Lung (tissue), 12 donors: ENCODE measurements around the gene SPATA3. TPM values are rescaled to one million over a fixed set of nuclear protein-coding genes. Genes with fewer than 3 reads are reported as not detected.

Experiments
- ATAC-seq: fragments of 200-7000 bp; cut with Tn5 transposase; one replicate; pipeline ENCODE4 v1.9.1; 2020; ENCODE audit warnings: moderate number of reproducible peaks; ENCODE audit not compliant: insufficient read depth, low FRiP score
- DNase-seq, 3 donors: peaks; one replicate each; pipeline ENCODE4 v3.0.0-alpha.2; 2013 to 2017
- H3K27ac ChIP-seq, 2 donors: one replicate each; pipeline ENCODE4 v1.5.1; 2013; ENCODE audit warnings: mild to moderate bottlenecking in 2 of 2, moderate library complexity in 2 of 2, control low read depth in 1 of 2, inconsistent platforms in 1 of 2, low read depth in 1 of 2, low read length in 1 of 2
- H3K27me3 ChIP-seq, 3 donors: one replicate each; pipeline ENCODE4 v1.5.1; 2013; ENCODE audit warnings: low read length in 2 of 3; ENCODE audit not compliant: control insufficient read depth in 3 of 3, insufficient read depth in 3 of 3
- H3K36me3 ChIP-seq, 4 donors: one replicate each; pipeline ENCODE4 v1.5.1; 2013; ENCODE audit warnings: low read length in 4 of 4, mild to moderate bottlenecking in 1 of 4, moderate library complexity in 1 of 4; ENCODE audit not compliant: control insufficient read depth in 4 of 4, insufficient read depth in 4 of 4
- H3K4me1 ChIP-seq, 5 donors: one replicate each; pipeline ENCODE4 v1.5.1; 2013; ENCODE audit warnings: low read length in 5 of 5, mild to moderate bottlenecking in 2 of 5, moderate library complexity in 1 of 5; ENCODE audit not compliant: control insufficient read depth in 5 of 5, insufficient read depth in 5 of 5
- H3K4me3 ChIP-seq: one replicate; pipeline ENCODE4 v1.5.1; 2013; ENCODE audit warnings: mild to moderate bottlenecking, control low read depth, moderate library complexity
- H3K9ac ChIP-seq, 2 donors: one replicate each; pipeline ENCODE4 v1.5.1; 2013; ENCODE audit warnings: low read length in 2 of 2, control low read depth in 1 of 2; ENCODE audit not compliant: insufficient read depth in 1 of 2
- H3K9me3 ChIP-seq, 4 donors: one replicate each; pipeline ENCODE4 v1.5.1; 2013; ENCODE audit warnings: low read length in 3 of 4, mild to moderate bottlenecking in 1 of 4, moderate library complexity in 1 of 4; ENCODE audit not compliant: control insufficient read depth in 4 of 4, insufficient read depth in 3 of 4
- WGBS, 2 donors: extraction: QIAGEN DNeasy Blood & Tissue Kit; methylation state at CpG; one replicate each; pipeline ENCODE4 v1.1.7; 2013; 5-methylcytosine and 5-hydroxymethylcytosine counted together
- polyA plus RNA-seq, 2 donors: library from polyadenylated mRNA; stranded (reverse); fragments of 200-250 nt; gene quantifications; one replicate each; pipeline ENCODE4 v1.2.1, GENCODE V29; 2013
- total RNA-seq, 2 donors: library from RNA; depleted of rRNA in 1 of 2; stranded (reverse); fragments of >200 nt in 1 of 2; gene quantifications; one replicate each; pipeline ENCODE4 v1.2.1, GENCODE V29; 2014 to 2021
- TF ChIP-seq, protein P1 (sequence below): IDR thresholded peaks from 2 replicates; pipeline ENCODE4 v1.5.1; 2012; ENCODE audit warnings: mild to moderate bottlenecking; ENCODE audit errors: control extremely low read depth, extremely low read depth
- donor health status: control.
- donor health status: control.
- donor health status: Bipolar disorder and iron deficiency.
- donor health status: healthy.
- donor health status: DM: yes; HTN: yes; CAD: no.

The SPATA3 gene
- total and polyA plus RNA-seq, 4 donors, result not detected

- 70 to 86% methylated on average over 10 of the region's 10 CpGs for WGBS, 2 donors
- no peak overlapping the region for H3K4me3 ChIP-seq
- peaks cover 0 to 5% (median 2%) of the 10 kb centered on the region in 5 donors for H3K4me1 ChIP-seq
These were observed 52.3 kb downstream of the SPATA3 start for GRCh38 chr2:231047923-231048915.

DNA sequence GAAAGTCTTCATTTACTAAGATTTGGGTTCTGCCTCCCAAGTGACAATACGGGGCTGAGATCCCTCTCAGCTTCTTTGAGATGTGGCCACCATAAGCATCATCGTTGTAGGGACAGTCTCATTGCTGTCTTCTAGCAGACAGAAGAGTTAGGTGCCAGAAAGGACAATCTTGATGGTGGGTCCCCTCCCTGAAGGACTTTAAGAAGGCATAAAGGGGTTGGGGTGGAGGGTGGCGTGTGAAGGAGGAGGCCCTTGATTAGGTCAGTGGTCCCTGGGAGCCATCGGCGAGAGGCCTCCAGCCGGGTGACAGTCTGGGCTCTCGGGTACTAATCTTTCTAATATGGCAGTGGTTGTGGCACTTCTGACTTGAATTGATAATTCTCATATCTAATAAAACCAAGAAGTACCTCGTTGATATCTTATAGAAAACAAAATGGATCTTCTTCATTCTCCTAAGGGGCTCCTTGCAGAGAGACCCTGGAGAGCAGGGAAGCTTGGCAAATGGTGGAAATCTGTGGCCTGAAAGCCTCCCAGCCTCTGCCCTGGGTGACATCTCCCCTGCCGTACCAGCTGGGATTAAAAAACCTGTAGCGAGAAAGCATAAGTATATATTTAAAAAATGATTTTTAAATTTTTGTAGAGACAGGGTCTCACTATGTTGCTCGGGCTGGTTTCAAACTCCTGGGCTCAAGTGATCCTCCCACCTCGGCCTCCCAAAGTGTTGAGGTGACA is 53.5 kb downstream of the SPATA3 start:
- Histone ChIP-seq H3K36me3 (no peaks in the 10 kb centered on the region), H3K27ac (no peak overlapping the region), H3K4me1 (peaks cover 0 to 5% (median 2%) of the 10 kb centered on the region in 5 donors), H3K9ac (no peak overlapping the region), H3K27me3 (no peaks in the 10 kb centered on the region), H3K9me3 (no peaks in the 10 kb centered on the region), H3K4me3 (no peak overlapping the region)
- 84 to 93% methylated on average over 12 of the region's 12 CpGs for WGBS, 2 donors
- ATAC-seq (no peak), DNase-seq (no peak)
- TF ChIP-seq, protein P1, sequence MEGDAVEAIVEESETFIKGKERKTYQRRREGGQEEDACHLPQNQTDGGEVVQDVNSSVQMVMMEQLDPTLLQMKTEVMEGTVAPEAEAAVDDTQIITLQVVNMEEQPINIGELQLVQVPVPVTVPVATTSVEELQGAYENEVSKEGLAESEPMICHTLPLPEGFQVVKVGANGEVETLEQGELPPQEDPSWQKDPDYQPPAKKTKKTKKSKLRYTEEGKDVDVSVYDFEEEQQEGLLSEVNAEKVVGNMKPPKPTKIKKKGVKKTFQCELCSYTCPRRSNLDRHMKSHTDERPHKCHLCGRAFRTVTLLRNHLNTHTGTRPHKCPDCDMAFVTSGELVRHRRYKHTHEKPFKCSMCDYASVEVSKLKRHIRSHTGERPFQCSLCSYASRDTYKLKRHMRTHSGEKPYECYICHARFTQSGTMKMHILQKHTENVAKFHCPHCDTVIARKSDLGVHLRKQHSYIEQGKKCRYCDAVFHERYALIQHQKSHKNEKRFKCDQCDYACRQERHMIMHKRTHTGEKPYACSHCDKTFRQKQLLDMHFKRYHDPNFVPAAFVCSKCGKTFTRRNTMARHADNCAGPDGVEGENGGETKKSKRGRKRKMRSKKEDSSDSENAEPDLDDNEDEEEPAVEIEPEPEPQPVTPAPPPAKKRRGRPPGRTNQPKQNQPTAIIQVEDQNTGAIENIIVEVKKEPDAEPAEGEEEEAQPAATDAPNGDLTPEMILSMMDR, result no peak

More at GRCh38 chr2:231047923-231048915, 52.3 kb downstream of the SPATA3 start:
- no peak overlapping the region for H3K9ac ChIP-seq
- no peak overlapping the region for H3K27ac ChIP-seq
- H3K9me3 ChIP-seq, result no peaks in the 10 kb centered on the region
- no peak for ATAC-seq
- DNase-seq, result no peak
- no peaks in the 10 kb centered on the region for H3K27me3 ChIP-seq
- H3K36me3 ChIP-seq, result no peaks in the 10 kb centered on the region
- TF ChIP-seq, protein P1, result no peak

DNA sequence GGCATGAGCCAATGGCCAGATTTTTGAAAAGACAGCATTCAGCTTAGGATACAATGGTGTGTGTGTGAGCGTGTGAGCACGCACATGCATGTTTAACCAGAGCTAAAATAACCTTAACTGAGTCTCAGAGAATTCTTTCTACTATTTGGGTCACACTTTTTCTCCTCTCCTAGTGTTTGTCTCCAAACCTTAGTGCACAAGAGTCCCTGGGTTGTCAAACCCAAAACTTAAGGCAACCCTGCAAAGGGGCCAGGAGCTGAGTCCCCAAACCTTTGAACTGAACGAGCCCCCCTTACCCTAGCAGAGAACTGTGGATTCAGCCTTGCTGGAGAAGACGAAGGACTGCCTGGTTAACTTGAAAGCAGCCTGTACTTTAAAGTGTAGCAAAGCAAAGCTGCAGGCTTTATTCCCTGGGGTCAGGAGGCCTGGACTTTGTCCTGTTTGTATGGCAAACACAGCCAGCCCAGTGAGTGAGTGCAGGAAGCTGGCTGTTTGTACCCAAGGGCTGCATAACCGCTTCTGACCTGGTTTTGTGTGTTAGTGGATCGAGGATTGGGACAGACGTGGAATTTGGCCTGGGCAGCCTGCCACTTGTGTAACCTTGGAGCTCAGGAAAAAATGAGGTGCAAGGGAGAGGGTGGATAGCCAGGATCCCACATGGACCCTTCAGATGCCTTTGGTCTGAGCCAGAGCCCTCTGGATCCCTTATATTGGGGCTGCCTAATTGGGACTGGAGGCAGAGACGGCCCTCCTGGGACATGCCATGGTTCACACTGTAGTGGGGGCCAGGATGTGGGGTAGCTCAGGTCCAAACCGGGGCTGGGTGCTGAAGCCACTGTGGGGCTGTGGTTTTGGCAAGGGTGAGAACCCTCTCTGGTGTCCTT is 54.3 kb downstream of the SPATA3 start:
- no peak for DNase-seq
- Histone ChIP-seq H3K27ac (no peak overlapping the region), H3K4me1 (peaks cover 0 to 5% (median 2%) of the 10 kb centered on the region in 5 donors), H3K36me3 (no peaks in the 10 kb centered on the region), H3K9me3 (no peaks in the 10 kb centered on the region), H3K27me3 (no peaks in the 10 kb centered on the region), H3K9ac (no peak overlapping the region), H3K4me3 (no peak overlapping the region)
- ATAC-seq, result no peak
- WGBS, 2 donors, result 60 to 80% methylated on average over 9 of the region's 9 CpGs
- TF ChIP-seq, protein P1, result no peak
